Measurements from ENCODE around the gene ALKBH3.

GRCh38 chr11:43947003-43947500 lies 66.4 kb downstream of the ALKBH3 start:
- peak; percentile 4 for TF ChIP-seq CTCF (IDR thresholded peaks at IDR 0.05; ENCODE audit: poor library complexity)
- TF ChIP-seq EZH2 (IDR thresholded peaks at IDR 0.05; ENCODE audit: borderline replicate concordance): no peak
- TF ChIP-seq EZH2phosphoT487 (IDR thresholded peaks at IDR 0.05; ENCODE audit: low read depth, severe bottlenecking, unreplicated experiment): no peak
